ENCODE data around the gene IRF5.
A peak's percentile ranks its signal among the peaks of the same experiment; 100 is the strongest.

Gene IRF5

GRCh38 chr7:128936798-128937197 lies 929 bp upstream of the IRF5 start:
- DNase-seq (ENCODE audit: low read depth), result no peak
- H3K4me3 ChIP-seq (ENCODE audit: low read length), result no peak overlapping the region
- TF ChIP-seq, protein P1, sequence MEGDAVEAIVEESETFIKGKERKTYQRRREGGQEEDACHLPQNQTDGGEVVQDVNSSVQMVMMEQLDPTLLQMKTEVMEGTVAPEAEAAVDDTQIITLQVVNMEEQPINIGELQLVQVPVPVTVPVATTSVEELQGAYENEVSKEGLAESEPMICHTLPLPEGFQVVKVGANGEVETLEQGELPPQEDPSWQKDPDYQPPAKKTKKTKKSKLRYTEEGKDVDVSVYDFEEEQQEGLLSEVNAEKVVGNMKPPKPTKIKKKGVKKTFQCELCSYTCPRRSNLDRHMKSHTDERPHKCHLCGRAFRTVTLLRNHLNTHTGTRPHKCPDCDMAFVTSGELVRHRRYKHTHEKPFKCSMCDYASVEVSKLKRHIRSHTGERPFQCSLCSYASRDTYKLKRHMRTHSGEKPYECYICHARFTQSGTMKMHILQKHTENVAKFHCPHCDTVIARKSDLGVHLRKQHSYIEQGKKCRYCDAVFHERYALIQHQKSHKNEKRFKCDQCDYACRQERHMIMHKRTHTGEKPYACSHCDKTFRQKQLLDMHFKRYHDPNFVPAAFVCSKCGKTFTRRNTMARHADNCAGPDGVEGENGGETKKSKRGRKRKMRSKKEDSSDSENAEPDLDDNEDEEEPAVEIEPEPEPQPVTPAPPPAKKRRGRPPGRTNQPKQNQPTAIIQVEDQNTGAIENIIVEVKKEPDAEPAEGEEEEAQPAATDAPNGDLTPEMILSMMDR (IDR thresholded peaks at IDR 0.05; ENCODE audit: insufficient read depth, low read depth, low read length, missing control alignments), result no peak

GRCh38 chr7:128937271-128937646 lies 468 bp upstream of the IRF5 start:
- no peak for DNase-seq (ENCODE audit: low read depth)
- H3K4me3 ChIP-seq (ENCODE audit: low read length), result peak overlapping the region; percentile 55
- TF ChIP-seq, protein P1 (IDR thresholded peaks at IDR 0.05; ENCODE audit: insufficient read depth, low read depth, low read length, missing control alignments), result no peak

DNA sequence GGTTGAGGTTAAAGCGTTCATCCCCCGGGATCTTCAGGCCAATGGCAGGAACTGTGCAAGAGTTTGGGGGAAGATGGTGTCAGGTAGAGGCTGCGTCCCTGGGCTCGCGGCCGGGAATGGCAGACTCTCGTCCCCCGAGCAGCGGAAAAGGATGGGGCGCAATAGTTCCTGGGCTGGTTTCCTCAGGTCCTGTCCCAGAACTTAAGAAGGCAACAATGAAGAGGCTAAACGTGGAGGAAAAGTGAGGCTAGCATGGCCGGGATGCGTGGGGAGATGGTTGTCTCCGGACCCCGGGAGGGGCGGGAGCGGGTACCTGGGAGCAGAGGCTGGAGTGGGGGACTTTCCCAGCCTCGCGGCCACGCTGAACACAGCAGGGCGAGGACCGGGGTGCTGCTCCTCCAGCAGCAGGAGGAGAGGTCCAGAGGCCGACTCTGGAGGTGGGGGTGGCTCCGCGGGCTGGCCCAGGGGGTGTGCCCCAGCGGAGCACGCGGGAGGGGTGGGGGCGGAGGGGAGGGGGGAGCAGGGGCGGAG lies 882 bp downstream of the IRF5 start:
- TF ChIP-seq, protein P1 (IDR thresholded peaks at IDR 0.05; ENCODE audit: insufficient read depth, low read depth, low read length, missing control alignments), result no peak
- peak overlapping the region; percentile 55 for H3K4me3 ChIP-seq (ENCODE audit: low read length)
- peak; percentile 15 for DNase-seq (ENCODE audit: low read depth)

DNA sequence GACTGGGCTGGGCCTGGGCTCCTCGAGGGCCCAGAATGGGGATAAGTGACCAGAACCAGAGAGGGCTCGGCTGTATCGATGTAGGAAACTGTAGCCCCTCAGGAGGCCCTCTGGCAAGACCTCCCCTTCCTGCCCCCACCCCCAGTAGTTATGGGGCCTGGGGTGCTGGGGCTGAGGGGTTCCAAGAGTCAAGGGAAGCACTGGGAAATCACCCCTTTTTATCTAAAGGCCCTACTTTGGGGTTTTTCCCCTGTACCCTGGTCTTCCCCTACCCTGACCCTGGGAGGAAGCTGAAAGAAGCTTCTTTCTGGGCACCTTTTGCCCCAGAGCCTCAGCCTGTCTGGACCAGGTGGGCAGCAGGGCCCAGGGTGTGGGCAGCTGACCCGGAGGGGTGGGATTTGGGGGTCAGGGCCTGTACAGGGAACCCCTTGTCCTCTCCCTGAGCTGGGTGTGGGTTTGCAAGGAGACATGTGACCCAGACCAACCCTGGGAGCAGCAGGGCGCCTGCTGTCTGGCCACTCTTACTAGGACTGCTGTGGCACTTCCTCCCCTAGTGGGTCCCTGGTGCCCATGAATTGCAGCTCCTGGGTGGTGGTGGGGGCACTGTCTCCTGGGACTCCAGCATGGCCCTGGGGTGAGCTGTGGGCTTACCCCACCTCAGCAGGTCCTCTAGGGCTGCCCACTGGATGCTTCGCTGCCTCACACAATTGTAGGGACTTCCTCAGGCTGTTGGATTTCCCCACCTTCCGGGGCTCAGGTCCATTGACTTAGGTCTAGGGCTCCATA lies 1.5 kb downstream of the IRF5 start:
- no peak for DNase-seq (ENCODE audit: low read depth)
- TF ChIP-seq, protein P1 (IDR thresholded peaks at IDR 0.05; ENCODE audit: insufficient read depth, low read depth, low read length, missing control alignments), result no peak
- no peak overlapping the region for H3K4me3 ChIP-seq (ENCODE audit: low read length)

DNA sequence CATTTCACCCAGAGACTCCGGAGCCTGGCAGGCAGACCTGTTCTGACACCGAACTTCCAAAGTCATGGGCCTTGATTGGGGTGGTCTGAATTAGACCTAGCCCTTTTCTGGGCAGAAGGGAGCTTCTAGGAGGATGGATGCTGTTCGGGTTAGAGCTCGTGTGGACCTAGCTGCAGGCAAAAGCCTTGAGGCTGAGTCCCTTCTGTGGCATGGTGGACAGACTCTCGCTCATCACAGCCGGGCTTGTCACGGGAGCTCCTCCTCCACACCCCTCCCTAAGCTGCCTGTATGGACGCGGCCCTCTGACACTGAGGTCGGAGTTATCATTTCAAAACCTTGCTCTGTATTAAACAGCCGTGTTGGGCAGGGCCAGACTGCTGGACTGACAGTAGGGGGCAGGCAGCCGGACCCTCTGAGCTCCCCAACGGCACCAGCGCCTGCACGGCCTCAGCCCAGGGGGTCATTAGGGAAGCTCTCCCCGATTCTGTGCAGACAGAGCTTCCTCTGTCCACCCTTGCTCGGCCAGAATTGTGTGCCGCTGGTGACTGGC lies 2.2 kb downstream of the IRF5 start:
- no peak for DNase-seq (ENCODE audit: low read depth)
- TF ChIP-seq, protein P1 (IDR thresholded peaks at IDR 0.05; ENCODE audit: insufficient read depth, low read depth, low read length, missing control alignments), result no peak
- H3K4me3 ChIP-seq (ENCODE audit: low read length), result no peak overlapping the region

- TF ChIP-seq, protein P1 (IDR thresholded peaks at IDR 0.05; ENCODE audit: insufficient read depth, low read depth, low read length, missing control alignments), result no peak
- DNase-seq (ENCODE audit: low read depth), result no peak
- H3K4me3 ChIP-seq (ENCODE audit: low read length), result no peak overlapping the region
Observed at GRCh38 chr7:128940494-128941322, 3.0 kb downstream of the IRF5 start.

Data from epithelial cell of esophagus (primary cell).